ENCODE measurements around the gene KRT86.

KRT86 gene

GRCh38 chr12:52228931-52229330 lies 45.5 kb upstream of the KRT86 start:
- Histone ChIP-seq H3K36me3 (no peaks in the 10 kb centered on the region), H3K4me1 (ENCODE audit: control insufficient read depth in 1 of 2, insufficient read depth in 1 of 2, low read depth in 1 of 2, low read length in 1 of 2) (no peaks in the 10 kb centered on the region), H3K9me3 (no peaks in the 10 kb centered on the region), H3K4me3 (ENCODE audit: low read depth in 1 of 2, low read length in 1 of 2) (no peak overlapping the region), H3K27ac (no peak overlapping the region), H3K27me3 (peaks cover 80% of the 10 kb centered on the region)
- TF ChIP-seq CTCF (IDR thresholded peaks at IDR 0.05): no peak

GRCh38 chr12:52229836-52230343 lies 44.6 kb upstream of the KRT86 start:
- Histone ChIP-seq H3K9me3 (no peaks in the 10 kb centered on the region), H3K36me3 (no peaks in the 10 kb centered on the region), H3K27ac (no peak overlapping the region), H3K4me1 (ENCODE audit: control insufficient read depth in 1 of 2, insufficient read depth in 1 of 2, low read depth in 1 of 2, low read length in 1 of 2) (no peaks in the 10 kb centered on the region), H3K4me3 (ENCODE audit: low read depth in 1 of 2, low read length in 1 of 2) (no peak overlapping the region), H3K27me3 (peaks cover 80% of the 10 kb centered on the region)
- no peak for TF ChIP-seq CTCF (IDR thresholded peaks at IDR 0.05)

GRCh38 chr12:52230364-52231281 lies 43.8 kb upstream of the KRT86 start:
- Histone ChIP-seq H3K36me3 (no peaks in the 10 kb centered on the region), H3K9me3 (no peaks in the 10 kb centered on the region), H3K4me1 (ENCODE audit: control insufficient read depth in 1 of 2, insufficient read depth in 1 of 2, low read depth in 1 of 2, low read length in 1 of 2) (no peaks in the 10 kb centered on the region), H3K27ac (no peak overlapping the region), H3K27me3 (peaks cover 82% of the 10 kb centered on the region), H3K4me3 (ENCODE audit: low read depth in 1 of 2, low read length in 1 of 2) (no peak overlapping the region)
- no peak for TF ChIP-seq CTCF (IDR thresholded peaks at IDR 0.05)

- H3K27me3 ChIP-seq: peaks cover 83% of the 10 kb centered on the region
- no peak for TF ChIP-seq CTCF (IDR thresholded peaks at IDR 0.05)
- H3K9me3 ChIP-seq: no peaks in the 10 kb centered on the region
- H3K4me1 ChIP-seq (ENCODE audit: control insufficient read depth in 1 of 2, insufficient read depth in 1 of 2, low read depth in 1 of 2, low read length in 1 of 2): no peaks in the 10 kb centered on the region
- H3K27ac ChIP-seq: no peak overlapping the region
- no peaks in the 10 kb centered on the region for H3K36me3 ChIP-seq
- no peak overlapping the region for H3K4me3 ChIP-seq (ENCODE audit: low read depth in 1 of 2, low read length in 1 of 2)
These were observed 42.9 kb upstream of the KRT86 start for GRCh38 chr12:52231305-52232202.

- Histone ChIP-seq H3K27ac (no peak overlapping the region), H3K9me3 (no peaks in the 10 kb centered on the region), H3K4me3 (ENCODE audit: low read depth in 1 of 2, low read length in 1 of 2) (no peak overlapping the region), H3K36me3 (no peaks in the 10 kb centered on the region), H3K27me3 (peaks cover 83% of the 10 kb centered on the region), H3K4me1 (ENCODE audit: control insufficient read depth in 1 of 2, insufficient read depth in 1 of 2, low read depth in 1 of 2, low read length in 1 of 2) (no peaks in the 10 kb centered on the region)
- TF ChIP-seq CTCF (IDR thresholded peaks at IDR 0.05): no peak
These were observed 42.2 kb upstream of the KRT86 start for GRCh38 chr12:52232203-52232673.
